Upper lobe of left lung (tissue), 4 donors: ENCODE measurements around the gene SHC2.

Experiments used
- EP300 ChIP-seq, 4 donors: sonication (generic); formaldehyde crosslinking; IDR thresholded peaks; one replicate each; pipeline ENCODE4 v1.5.1; 2017; ENCODE audit warnings: antibody characterized with exemption in 4 of 4, control low read depth in 2 of 4
- POLR2A ChIP-seq, 4 donors: fragments of 450-650 bp; IDR thresholded peaks; one replicate each; pipeline ENCODE4 v1.5.1; 2016 to 2017; ENCODE audit warnings: antibody characterized with exemption in 4 of 4, mild to moderate bottlenecking in 2 of 4
- TF ChIP-seq, protein P1 (sequence below), 6 experiments: fragments of 450-650 bp in 4 of 6; fragments of 200-600 bp in 2 of 6; sonication (generic) in 2 of 6; IDR thresholded peaks; one replicate each; pipeline ENCODE4 v1.5.1; 2016 to 2019; ENCODE audit warnings: antibody characterized with exemption in 6 of 6

DNA sequence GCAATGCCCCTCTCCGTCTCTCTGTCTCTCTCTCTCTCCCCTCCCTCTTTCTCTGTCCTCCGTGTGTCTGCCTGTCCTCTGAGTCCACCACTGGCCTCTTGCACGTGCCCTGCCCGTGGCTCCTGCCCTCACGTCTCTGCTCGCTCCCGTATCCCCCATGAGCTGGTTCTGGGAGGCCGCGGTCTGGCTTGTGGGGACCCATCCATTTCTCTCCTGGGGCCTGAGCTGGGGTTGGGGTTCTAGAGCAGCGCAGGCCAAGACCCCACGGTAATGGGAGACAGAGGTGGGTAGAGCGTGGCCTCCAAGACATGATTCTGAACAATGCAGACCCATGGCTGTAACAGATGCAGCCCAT, 70.9 kb downstream of the SHC2 start:
- TF ChIP-seq POLR2A (IDR thresholded peaks at IDR 0.05) (no peak), EP300 (IDR thresholded peaks at IDR 0.05) (no peak)
- TF ChIP-seq, protein P1, sequence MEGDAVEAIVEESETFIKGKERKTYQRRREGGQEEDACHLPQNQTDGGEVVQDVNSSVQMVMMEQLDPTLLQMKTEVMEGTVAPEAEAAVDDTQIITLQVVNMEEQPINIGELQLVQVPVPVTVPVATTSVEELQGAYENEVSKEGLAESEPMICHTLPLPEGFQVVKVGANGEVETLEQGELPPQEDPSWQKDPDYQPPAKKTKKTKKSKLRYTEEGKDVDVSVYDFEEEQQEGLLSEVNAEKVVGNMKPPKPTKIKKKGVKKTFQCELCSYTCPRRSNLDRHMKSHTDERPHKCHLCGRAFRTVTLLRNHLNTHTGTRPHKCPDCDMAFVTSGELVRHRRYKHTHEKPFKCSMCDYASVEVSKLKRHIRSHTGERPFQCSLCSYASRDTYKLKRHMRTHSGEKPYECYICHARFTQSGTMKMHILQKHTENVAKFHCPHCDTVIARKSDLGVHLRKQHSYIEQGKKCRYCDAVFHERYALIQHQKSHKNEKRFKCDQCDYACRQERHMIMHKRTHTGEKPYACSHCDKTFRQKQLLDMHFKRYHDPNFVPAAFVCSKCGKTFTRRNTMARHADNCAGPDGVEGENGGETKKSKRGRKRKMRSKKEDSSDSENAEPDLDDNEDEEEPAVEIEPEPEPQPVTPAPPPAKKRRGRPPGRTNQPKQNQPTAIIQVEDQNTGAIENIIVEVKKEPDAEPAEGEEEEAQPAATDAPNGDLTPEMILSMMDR (IDR thresholded peaks at IDR 0.05), result no peak
